SJCRH30 (cell line): ENCODE measurements around the gene SLC23A2. TPM values are rescaled to one million over a fixed set of nuclear protein-coding genes. Genes with fewer than 3 reads are reported as not detected.
"Not testable (repeated sequence)": the region's sequence is repeated elsewhere in the genome, so short reads cannot be mapped to it uniquely, and the experiment has no call there.

Source experiments
- DNase-seq, 2 experiments: peaks; one replicate each; pipeline ENCODE4 v3.0.0-alpha.2; 2015 to 2020
- H3K27ac ChIP-seq: fragments of 250-450 bp; sonication (Bioruptor Pico); 2 replicates; pipeline ENCODE4 v1.5.1; 2020; ENCODE audit warnings: mild to moderate bottlenecking, moderate library complexity
- H3K27me3 ChIP-seq: fragments of 250-450 bp; sonication (Bioruptor Pico); 2 replicates; pipeline ENCODE4 v1.5.1; 2020; ENCODE audit warnings: mild to moderate bottlenecking, moderate library complexity
- H3K36me3 ChIP-seq: fragments of 250-450 bp; sonication (Bioruptor Pico); 2 replicates; pipeline ENCODE4 v1.5.1; 2020; ENCODE audit warnings: mild to moderate bottlenecking, moderate library complexity
- H3K4me1 ChIP-seq: fragments of 250-450 bp; sonication (Bioruptor Pico); 2 replicates; pipeline ENCODE4 v1.5.1; 2020; ENCODE audit warnings: mild to moderate bottlenecking, moderate library complexity
- H3K4me3 ChIP-seq: fragments of 250-450 bp; sonication (Bioruptor Pico); 2 replicates; pipeline ENCODE4 v1.5.1; 2020; ENCODE audit warnings: mild to moderate bottlenecking, moderate library complexity
- H3K9me3 ChIP-seq: fragments of 250-450 bp; sonication (Bioruptor Pico); replicated peaks from 2 replicates; pipeline ENCODE4 v1.5.1; 2020; ENCODE audit warnings: mild to moderate bottlenecking, moderate library complexity
- total RNA-seq: library from RNA; depleted of rRNA; stranded (reverse); fragments of >200 nt; shearing (Covaris generic); gene quantifications from 2 replicates; pipeline ENCODE4 v1.2.3, GENCODE V29; 2014

SLC23A2 gene
- total RNA-seq, 1 experiment from 2014 or later = 21.1 TPM

GRCh38 chr20:4944518-4945313 lies 56.6 kb downstream of the SLC23A2 start:
- H3K9me3 ChIP-seq = no peaks in the 10 kb centered on the region
- no peaks in the 10 kb centered on the region for H3K4me1 ChIP-seq
- H3K4me3 ChIP-seq = no peak overlapping the region
- H3K36me3 ChIP-seq = no peaks in the 10 kb centered on the region
- H3K27ac ChIP-seq = no peak overlapping the region
- DNase-seq = no peak
- no peaks in the 10 kb centered on the region for H3K27me3 ChIP-seq

- no peaks in the 10 kb centered on the region; the same call in 1 of the 2 replicates for H3K4me1 ChIP-seq
- DNase-seq = no peak
These were observed 59.0 kb downstream of the SLC23A2 start for GRCh38 chr20:4942331-4942730.

GRCh38 chr20:4937407-4938319 lies 63.6 kb downstream of the SLC23A2 start:
- Histone ChIP-seq H3K4me1 (no peaks in the 10 kb centered on the region; the same call in 1 of the 2 replicates), H3K9me3 (no peaks in the 10 kb centered on the region)
- peak; percentile 29 to 62 for DNase-seq

More at GRCh38 chr20:4942331-4942730, 59.0 kb downstream of the SLC23A2 start:
- no peak overlapping the region for H3K27ac ChIP-seq
- no peaks in the 10 kb centered on the region for H3K9me3 ChIP-seq
- H3K27me3 ChIP-seq = no peaks in the 10 kb centered on the region
- H3K36me3 ChIP-seq = no peaks in the 10 kb centered on the region
- no peak overlapping the region for H3K4me3 ChIP-seq

GRCh38 chr20:4936851-4937406 lies 64.4 kb downstream of the SLC23A2 start:
- no peaks in the 10 kb centered on the region for H3K27me3 ChIP-seq
- no peak overlapping the region for H3K4me3 ChIP-seq
- H3K36me3 ChIP-seq = 0 out of 2 replicates have a peak, but pooled peaks cover 2% of the 10 kb centered on the region
- no peaks in the 10 kb centered on the region for H3K9me3 ChIP-seq
- H3K4me1 ChIP-seq = no peaks in the 10 kb centered on the region; the same call in 1 of the 2 replicates
- H3K27ac ChIP-seq = no peak overlapping the region
- DNase-seq = no peak

More at GRCh38 chr20:4937407-4938319, 63.6 kb downstream of the SLC23A2 start:
- Histone ChIP-seq H3K27ac (no peak overlapping the region), H3K4me3 (no peak overlapping the region), H3K27me3 (no peaks in the 10 kb centered on the region), H3K36me3 (no peaks in the 10 kb centered on the region)

GRCh38 chr20:4936392-4936850 lies 64.9 kb downstream of the SLC23A2 start:
- Histone ChIP-seq H3K36me3 (0 out of 2 replicates have a peak, but pooled peaks cover 2% of the 10 kb centered on the region), H3K4me3 (no peak overlapping the region), H3K27me3 (no peaks in the 10 kb centered on the region), H3K27ac (no peak overlapping the region), H3K9me3 (no peaks in the 10 kb centered on the region), H3K4me1 (no peaks in the 10 kb centered on the region; the same call in 1 of the 2 replicates)
- no peak for DNase-seq

- Histone ChIP-seq H3K36me3 (peaks cover 7% of the 10 kb centered on the region; the same call in 1 of the 2 replicates), H3K27ac (no peak overlapping the region), H3K9me3 (no peaks in the 10 kb centered on the region), H3K27me3 (no peaks in the 10 kb centered on the region), H3K4me3 (no peak overlapping the region), H3K4me1 (no peaks in the 10 kb centered on the region)
- no peak for DNase-seq
These were observed 69.2 kb downstream of the SLC23A2 start for GRCh38 chr20:4932061-4932460.

GRCh38 chr20:4929686-4930397 lies 71.5 kb downstream of the SLC23A2 start:
- Histone ChIP-seq H3K4me3 (no peak overlapping the region), H3K27me3 (no peaks in the 10 kb centered on the region), H3K9me3 (no peaks in the 10 kb centered on the region), H3K4me1 (peaks cover 10% of the 10 kb centered on the region; the same call in 1 of the 2 replicates), H3K36me3 (peaks cover 7% of the 10 kb centered on the region; the same call in 1 of the 2 replicates), H3K27ac (no peak overlapping the region)
- no peak for DNase-seq

- no peak overlapping the region; the same call in 1 of the 2 replicates for H3K27ac ChIP-seq
- H3K36me3 ChIP-seq = peaks cover 5% of the 10 kb centered on the region; the same call in 1 of the 2 replicates
- H3K9me3 ChIP-seq = no peaks in the 10 kb centered on the region
- H3K27me3 ChIP-seq = no peaks in the 10 kb centered on the region
- DNase-seq = no peak
- H3K4me3 ChIP-seq = no peak overlapping the region
- peaks cover 10% of the 10 kb centered on the region; the same call in 1 of the 2 replicates for H3K4me1 ChIP-seq
These were observed 74.7 kb downstream of the SLC23A2 start for GRCh38 chr20:4926531-4927156.

GRCh38 chr20:4925842-4926530 lies 75.3 kb downstream of the SLC23A2 start:
- no peak overlapping the region for H3K4me3 ChIP-seq
- H3K36me3 ChIP-seq = peaks cover 5% of the 10 kb centered on the region; the same call in 1 of the 2 replicates
- H3K9me3 ChIP-seq = no peaks in the 10 kb centered on the region
- peak overlapping the region; percentile 37 for H3K27ac ChIP-seq
- peak; percentile 32 to 55 for DNase-seq
- peaks cover 10% of the 10 kb centered on the region; the same call in 1 of the 2 replicates for H3K4me1 ChIP-seq
- no peaks in the 10 kb centered on the region for H3K27me3 ChIP-seq

GRCh38 chr20:4924446-4924845 lies 76.9 kb downstream of the SLC23A2 start:
- Histone ChIP-seq H3K27ac (no peak overlapping the region), H3K4me3 (no peak overlapping the region), H3K36me3 (peaks cover 5% of the 10 kb centered on the region; the same call in 1 of the 2 replicates), H3K9me3 (no peaks in the 10 kb centered on the region), H3K4me1 (peaks cover 10% of the 10 kb centered on the region; the same call in 1 of the 2 replicates), H3K27me3 (no peaks in the 10 kb centered on the region)
- no peak for DNase-seq

- no peak overlapping the region for H3K4me3 ChIP-seq
- no peaks in the 10 kb centered on the region for H3K27me3 ChIP-seq
- H3K27ac ChIP-seq = no peak overlapping the region
These were observed 77.3 kb downstream of the SLC23A2 start for GRCh38 chr20:4924032-4924431.

GRCh38 chr20:4922186-4922585 lies 79.1 kb downstream of the SLC23A2 start:
- Histone ChIP-seq H3K27me3 (no peaks in the 10 kb centered on the region), H3K4me3 (no peak overlapping the region), H3K4me1 (peaks cover 10% of the 10 kb centered on the region; the same call in 1 of the 2 replicates), H3K9me3 (no peaks in the 10 kb centered on the region), H3K36me3 (no peaks in the 10 kb centered on the region), H3K27ac (no peak overlapping the region)
- no peak for DNase-seq

More at GRCh38 chr20:4924032-4924431, 77.3 kb downstream of the SLC23A2 start:
- H3K9me3 ChIP-seq = no peaks in the 10 kb centered on the region
- no peak for DNase-seq
- peaks cover 5% of the 10 kb centered on the region; the same call in 1 of the 2 replicates for H3K36me3 ChIP-seq
- peaks cover 10% of the 10 kb centered on the region; the same call in 1 of the 2 replicates for H3K4me1 ChIP-seq

- not testable (repeated sequence) for H3K27me3 ChIP-seq, H3K4me1 ChIP-seq, DNase-seq, H3K36me3 ChIP-seq, H3K4me3 ChIP-seq, H3K27ac ChIP-seq, H3K9me3 ChIP-seq
These were observed 80.0 kb downstream of the SLC23A2 start for GRCh38 chr20:4921271-4921670.
